ENCODE results near the gene SUPT20HL1.

SUPT20HL1 gene

GRCh38 chrX:24377195-24377594 lies 16.8 kb downstream of the SUPT20HL1 start (continued):
- TF ChIP-seq GLIS3 (CRISPR knock-in tag; IDR thresholded peaks at IDR 0.05): no peak
- TF ChIP-seq BACH2 (CRISPR knock-in tag; IDR thresholded peaks at IDR 0.05; ENCODE audit: borderline replicate concordance): no peak
- TF ChIP-seq OSR1 (CRISPR knock-in tag; IDR thresholded peaks at IDR 0.05): no peak
- TF ChIP-seq ZFP30 (CRISPR knock-in tag; IDR thresholded peaks at IDR 0.05): no peak
- TF ChIP-seq ZNF565 (CRISPR knock-in tag; conservative IDR thresholded peaks at IDR 0.05; ENCODE audit: low read depth): no peak
- TF ChIP-seq ZNF70 (CRISPR knock-in tag; IDR thresholded peaks at IDR 0.05): no peak
- no peak for TF ChIP-seq TSHZ2 (CRISPR knock-in tag; IDR thresholded peaks at IDR 0.05)
- no peak for TF ChIP-seq CSRNP3 (CRISPR knock-in tag; IDR thresholded peaks at IDR 0.05)

DNA sequence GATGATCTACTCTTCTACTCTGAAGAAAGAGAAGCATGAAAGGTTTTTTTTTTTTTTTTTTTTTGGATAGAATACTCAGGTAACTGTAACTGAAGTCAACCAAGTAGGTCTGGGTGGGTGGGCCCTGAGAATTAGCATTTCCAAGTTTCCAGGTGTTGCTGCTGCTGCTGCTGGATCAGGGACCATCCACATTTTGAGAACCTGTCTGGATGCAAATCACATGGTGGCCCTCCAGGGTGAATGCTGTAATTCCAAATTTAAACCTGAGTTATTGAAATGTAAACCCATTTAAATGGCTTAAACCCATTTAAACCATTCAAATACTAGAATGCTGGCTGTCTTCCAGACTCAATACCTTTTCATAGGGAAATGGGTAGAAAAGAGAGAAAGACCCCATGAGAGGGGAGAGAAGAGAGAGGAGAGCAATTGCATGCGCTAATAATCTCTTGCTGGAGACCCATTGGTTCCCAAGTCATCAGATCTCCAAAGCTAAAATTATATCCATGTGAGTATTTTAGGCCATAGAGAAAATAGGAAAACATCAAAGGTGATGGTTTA lies 17.6 kb downstream of the SUPT20HL1 start:
- ATAC-seq: no peak
- TF ChIP-seq ZFP30 (CRISPR knock-in tag; IDR thresholded peaks at IDR 0.05): no peak
- TF ChIP-seq ZNF70 (CRISPR knock-in tag; IDR thresholded peaks at IDR 0.05): no peak
- TF ChIP-seq GLIS3 (CRISPR knock-in tag; IDR thresholded peaks at IDR 0.05): no peak
- no peak for TF ChIP-seq PPARA (CRISPR knock-in tag; IDR thresholded peaks at IDR 0.05; ENCODE audit: borderline replicate concordance)
- TF ChIP-seq BACH2 (CRISPR knock-in tag; IDR thresholded peaks at IDR 0.05; ENCODE audit: borderline replicate concordance): no peak
- TF ChIP-seq ESRRG (CRISPR knock-in tag; IDR thresholded peaks at IDR 0.05): no peak
- no peak for TF ChIP-seq SNAI2 (CRISPR knock-in tag; IDR thresholded peaks at IDR 0.05)
- TF ChIP-seq, protein P1, sequence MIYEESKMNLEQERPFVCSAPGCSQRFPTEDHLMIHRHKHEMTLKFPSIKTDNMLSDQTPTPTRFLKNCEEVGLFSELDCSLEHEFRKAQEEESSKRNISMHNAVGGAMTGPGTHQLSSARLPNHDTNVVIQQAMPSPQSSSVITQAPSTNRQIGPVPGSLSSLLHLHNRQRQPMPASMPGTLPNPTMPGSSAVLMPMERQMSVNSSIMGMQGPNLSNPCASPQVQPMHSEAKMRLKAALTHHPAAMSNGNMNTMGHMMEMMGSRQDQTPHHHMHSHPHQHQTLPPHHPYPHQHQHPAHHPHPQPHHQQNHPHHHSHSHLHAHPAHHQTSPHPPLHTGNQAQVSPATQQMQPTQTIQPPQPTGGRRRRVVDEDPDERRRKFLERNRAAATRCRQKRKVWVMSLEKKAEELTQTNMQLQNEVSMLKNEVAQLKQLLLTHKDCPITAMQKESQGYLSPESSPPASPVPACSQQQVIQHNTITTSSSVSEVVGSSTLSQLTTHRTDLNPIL (CRISPR knock-in tag; IDR thresholded peaks at IDR 0.05; ENCODE audit: low read depth): no peak
- no peak for TF ChIP-seq ZNF8 (CRISPR knock-in tag; IDR thresholded peaks at IDR 0.05)
- TF ChIP-seq OSR1 (CRISPR knock-in tag; IDR thresholded peaks at IDR 0.05): no peak

DNA sequence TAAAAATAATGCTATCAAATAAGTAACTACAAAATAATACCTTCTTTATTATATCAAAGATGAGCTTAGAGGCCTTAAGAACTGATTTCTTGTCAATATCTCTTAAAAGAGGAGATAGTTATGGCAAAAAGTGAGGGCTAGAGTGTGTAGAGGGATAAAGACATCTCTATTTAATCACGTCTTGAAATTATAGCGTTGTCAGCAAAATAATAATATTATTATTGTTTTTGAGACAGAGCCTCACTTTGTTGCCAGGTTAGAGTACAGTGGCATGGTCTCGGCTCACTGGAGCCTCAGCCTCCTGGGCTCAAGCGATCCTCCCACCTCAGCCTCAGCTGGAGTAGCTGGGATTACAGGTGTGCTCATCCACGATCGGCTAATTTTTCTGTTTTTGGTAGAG lies 18.3 kb downstream of the SUPT20HL1 start:
- no peak for ATAC-seq
- TF ChIP-seq ZFP30 (CRISPR knock-in tag; IDR thresholded peaks at IDR 0.05) (no peak), OSR1 (CRISPR knock-in tag; IDR thresholded peaks at IDR 0.05) (no peak), BACH2 (CRISPR knock-in tag; IDR thresholded peaks at IDR 0.05; ENCODE audit: borderline replicate concordance) (no peak), ISL1 (CRISPR knock-in tag; IDR thresholded peaks at IDR 0.05) (no peak), POU6F1 (CRISPR knock-in tag; IDR thresholded peaks at IDR 0.05; ENCODE audit: borderline replicate concordance, low read depth) (no peak), GLIS3 (CRISPR knock-in tag; IDR thresholded peaks at IDR 0.05) (no peak), ZNF8 (CRISPR knock-in tag; IDR thresholded peaks at IDR 0.05) (no peak), ZNF70 (CRISPR knock-in tag; IDR thresholded peaks at IDR 0.05) (no peak), ESRRG (CRISPR knock-in tag; IDR thresholded peaks at IDR 0.05) (no peak), TSHZ2 (CRISPR knock-in tag; IDR thresholded peaks at IDR 0.05) (no peak), ZC3H10 (CRISPR knock-in tag; IDR thresholded peaks at IDR 0.05) (no peak), ZNF565 (CRISPR knock-in tag; conservative IDR thresholded peaks at IDR 0.05; ENCODE audit: low read depth) (no peak), ARNTL (CRISPR knock-in tag; IDR thresholded peaks at IDR 0.05; ENCODE audit: borderline replicate concordance, low read depth) (no peak), ZFP3 (CRISPR knock-in tag; IDR thresholded peaks at IDR 0.05) (no peak), RARB (CRISPR knock-in tag; IDR thresholded peaks at IDR 0.05) (no peak), TCF4 (CRISPR knock-in tag; IDR thresholded peaks at IDR 0.05; ENCODE audit: borderline replicate concordance) (no peak), TOX (CRISPR knock-in tag; IDR thresholded peaks at IDR 0.05; ENCODE audit: borderline replicate concordance) (no peak), PPARA (CRISPR knock-in tag; IDR thresholded peaks at IDR 0.05; ENCODE audit: borderline replicate concordance) (no peak)
- TF ChIP-seq, protein P1 (CRISPR knock-in tag; IDR thresholded peaks at IDR 0.05; ENCODE audit: low read depth): no peak
